Esophagus squamous epithelium (tissue), 5 donors: ENCODE results near the gene ARHGEF28. TPM values are rescaled to one million over a fixed set of nuclear protein-coding genes. Genes with fewer than 3 reads are reported as not detected.

Experiments used
- DNase-seq: peaks from one replicate; lab custom pipeline; 2025; lab: John Stamatoyannopoulos, UW
- H3K27ac ChIP-seq, 4 donors: fragments of 200-600 bp; sonication (generic); one replicate each; pipeline ENCODE4 v1.5.1; 2016 to 2019; ENCODE audit warnings: mild to moderate bottlenecking in 1 of 4
- H3K27me3 ChIP-seq, 4 donors: fragments of 200-600 bp; sonication (generic); 1 replicate in 3 of 4; 2 replicates in 1 of 4; pipeline versions ENCODE4 v1.5.1 to v1.6.0; 2017 to 2021; ENCODE audit warnings: antibody characterized with exemption in 1 of 4
- H3K36me3 ChIP-seq, 3 donors: fragments of 200-600 bp; sonication (generic); one replicate each; pipeline ENCODE4 v1.5.1; 2016 to 2019
- H3K4me1 ChIP-seq, 3 donors: fragments of 200-600 bp; sonication (generic); one replicate each; pipeline ENCODE4 v1.5.1; 2017 to 2019
- H3K4me3 ChIP-seq, 4 donors: fragments of 200-600 bp; sonication (generic); 1 replicate in 3 of 4; 2 replicates in 1 of 4; pipeline ENCODE4 v1.5.1; 2016 to 2019; ENCODE audit warnings: mild to moderate bottlenecking in 2 of 4, moderate library complexity in 1 of 4
- H3K9me3 ChIP-seq, 3 donors: fragments of 200-600 bp; sonication (generic); one replicate each; pipeline ENCODE4 v1.5.1; 2016 to 2019
- POLR2A ChIP-seq, 4 donors: fragments of 450-650 bp; IDR thresholded peaks; one replicate each; pipeline ENCODE4 v1.6.1; 2017; ENCODE audit warnings: antibody characterized with exemption in 4 of 4, mild to moderate bottlenecking in 4 of 4, moderate library complexity in 3 of 4
- WGBS, 2 donors: methylation state at CpG; one replicate each; pipeline ENCODE4 v1.1.5; 2018; 5-methylcytosine and 5-hydroxymethylcytosine counted together
- intact Hi-C: fragments of 100-400 bp; cut with DNase I; formaldehyde crosslinking; loops from one replicate; pipeline ENCODE4 v1.15.0; 2022
- total RNA-seq, 4 donors: library from RNA; depleted of rRNA; stranded (reverse); fragments of >200 nt; gene quantifications; one replicate each; pipeline ENCODE4 v1.1.0, GENCODE V29; 2016
- TF ChIP-seq, protein P1 (sequence below), 6 experiments: fragments of 450-650 bp in 4 of 6; fragments of 200-600 bp in 2 of 6; sonication (generic) in 2 of 6; IDR thresholded peaks; one replicate each; pipeline ENCODE4 v1.5.1; 2016 to 2019; ENCODE audit warnings: antibody characterized with exemption in 6 of 6, mild to moderate bottlenecking in 4 of 6, moderate library complexity in 4 of 6
- donor health status: DM: yes; HTN: yes; CAD: no.

The ARHGEF28 gene
- total RNA-seq, 4 donors from 2014 or later, result 9.2 to 34.3 (median 12.7) TPM

DNA sequence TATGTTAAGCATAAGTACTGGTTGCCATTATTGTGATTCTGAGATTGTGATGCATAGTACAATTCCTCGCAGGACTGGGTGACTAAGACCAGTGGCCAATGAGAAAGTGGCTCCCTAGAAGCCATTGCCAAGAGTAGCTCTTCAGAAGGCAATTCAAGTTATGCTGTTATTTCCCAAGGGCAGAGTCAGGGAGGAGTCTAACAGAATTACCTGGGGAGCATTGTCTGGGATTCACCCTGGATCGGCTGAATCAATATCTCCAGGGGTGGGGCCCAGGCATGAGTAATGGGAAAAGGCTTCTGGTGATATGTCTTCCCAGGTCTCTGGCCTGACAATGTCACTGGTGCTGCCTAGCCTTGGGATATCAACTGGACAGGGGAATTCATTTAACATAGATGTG is 10.9 kb upstream of the ARHGEF28 start:
- Histone ChIP-seq H3K27ac (no peak overlapping the region), H3K4me1 (peaks cover 0 to 38% (median 0%) of the 10 kb centered on the region in 3 donors), H3K9me3 (no peaks in the 10 kb centered on the region), H3K36me3 (no peaks in the 10 kb centered on the region), H3K27me3 (no peaks in the 10 kb centered on the region), H3K4me3 (no peak overlapping the region)
- intact Hi-C loops, result no loop called here
- no peak for TF ChIP-seq POLR2A (IDR thresholded peaks at IDR 0.05)
- TF ChIP-seq, protein P1, sequence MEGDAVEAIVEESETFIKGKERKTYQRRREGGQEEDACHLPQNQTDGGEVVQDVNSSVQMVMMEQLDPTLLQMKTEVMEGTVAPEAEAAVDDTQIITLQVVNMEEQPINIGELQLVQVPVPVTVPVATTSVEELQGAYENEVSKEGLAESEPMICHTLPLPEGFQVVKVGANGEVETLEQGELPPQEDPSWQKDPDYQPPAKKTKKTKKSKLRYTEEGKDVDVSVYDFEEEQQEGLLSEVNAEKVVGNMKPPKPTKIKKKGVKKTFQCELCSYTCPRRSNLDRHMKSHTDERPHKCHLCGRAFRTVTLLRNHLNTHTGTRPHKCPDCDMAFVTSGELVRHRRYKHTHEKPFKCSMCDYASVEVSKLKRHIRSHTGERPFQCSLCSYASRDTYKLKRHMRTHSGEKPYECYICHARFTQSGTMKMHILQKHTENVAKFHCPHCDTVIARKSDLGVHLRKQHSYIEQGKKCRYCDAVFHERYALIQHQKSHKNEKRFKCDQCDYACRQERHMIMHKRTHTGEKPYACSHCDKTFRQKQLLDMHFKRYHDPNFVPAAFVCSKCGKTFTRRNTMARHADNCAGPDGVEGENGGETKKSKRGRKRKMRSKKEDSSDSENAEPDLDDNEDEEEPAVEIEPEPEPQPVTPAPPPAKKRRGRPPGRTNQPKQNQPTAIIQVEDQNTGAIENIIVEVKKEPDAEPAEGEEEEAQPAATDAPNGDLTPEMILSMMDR (IDR thresholded peaks at IDR 0.05), result no peak
- WGBS, 2 donors, result 27 to 34% methylated on average over 2 of the region's 2 CpGs
- no peak for DNase-seq

DNA sequence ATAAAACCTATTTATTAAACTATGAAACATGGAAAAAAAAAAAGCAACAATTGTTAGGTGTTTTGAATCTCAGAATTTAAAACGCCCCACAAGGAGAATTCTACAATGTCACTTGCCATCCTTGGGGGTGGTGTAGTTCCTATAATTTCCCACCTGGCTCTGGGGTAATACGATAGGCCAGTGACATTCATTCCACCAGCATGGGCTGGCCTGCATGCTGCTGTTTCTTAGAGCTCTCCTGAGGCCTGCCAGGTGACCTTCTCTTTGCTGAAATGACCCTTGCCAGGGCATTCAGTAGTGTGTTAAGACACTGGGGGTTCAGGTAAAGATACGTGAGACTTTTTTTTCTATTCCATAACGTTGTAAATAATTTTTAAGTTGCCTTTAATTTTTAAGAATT is 10.0 kb upstream of the ARHGEF28 start:
- Histone ChIP-seq H3K27ac (no peak overlapping the region), H3K27me3 (no peaks in the 10 kb centered on the region), H3K36me3 (no peaks in the 10 kb centered on the region), H3K9me3 (no peaks in the 10 kb centered on the region), H3K4me3 (no peak overlapping the region), H3K4me1 (peaks cover 0 to 44% (median 0%) of the 10 kb centered on the region in 3 donors)
- intact Hi-C loops, result no loop called here
- TF ChIP-seq, protein P1 (IDR thresholded peaks at IDR 0.05), result no peak
- no peak for TF ChIP-seq POLR2A (IDR thresholded peaks at IDR 0.05)
- 89 to 91% methylated on average over 4 of the region's 4 CpGs for WGBS, 2 donors
- DNase-seq, result no peak

DNA sequence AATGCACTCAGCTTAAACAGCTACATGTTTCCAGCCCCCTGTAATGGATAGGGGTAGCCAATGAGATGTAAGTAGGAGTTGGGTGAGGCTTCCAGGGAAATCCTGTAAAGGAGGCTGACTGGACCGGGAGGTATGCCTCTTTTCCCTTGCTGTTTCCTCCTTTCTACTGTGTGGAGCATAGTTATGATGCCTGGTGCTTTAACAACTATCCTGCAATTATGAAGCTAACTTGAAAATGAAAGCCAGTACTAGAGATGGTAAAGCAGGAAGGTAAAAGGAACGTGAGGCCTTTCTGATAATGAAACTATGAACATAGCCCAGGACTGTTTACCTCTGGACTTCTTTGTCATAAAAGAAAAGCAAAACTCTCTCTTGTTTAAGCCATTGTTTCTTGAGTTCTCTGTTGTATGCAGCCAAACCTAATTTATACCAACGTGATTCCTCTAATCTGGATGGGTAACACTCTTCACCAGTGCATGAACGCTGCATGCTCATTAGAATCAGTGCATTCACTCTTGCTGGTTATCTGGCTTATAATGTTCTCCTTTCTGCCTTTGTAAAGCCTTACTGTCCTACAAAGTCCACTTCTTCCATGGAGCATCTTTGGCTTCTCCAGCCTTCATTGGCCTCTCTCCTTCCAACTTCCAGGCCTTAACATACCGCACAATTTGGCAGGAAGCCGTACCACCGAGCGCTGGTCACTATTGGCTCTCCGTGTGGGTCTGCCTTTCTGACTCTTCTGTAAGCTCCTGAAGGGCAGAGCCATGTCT is 8.3 kb upstream of the ARHGEF28 start:
- peak overlapping the region in 1 of 4 donors; percentile 3 for H3K27ac ChIP-seq
- H3K36me3 ChIP-seq, result no peaks in the 10 kb centered on the region
- no peak for DNase-seq

DNA sequence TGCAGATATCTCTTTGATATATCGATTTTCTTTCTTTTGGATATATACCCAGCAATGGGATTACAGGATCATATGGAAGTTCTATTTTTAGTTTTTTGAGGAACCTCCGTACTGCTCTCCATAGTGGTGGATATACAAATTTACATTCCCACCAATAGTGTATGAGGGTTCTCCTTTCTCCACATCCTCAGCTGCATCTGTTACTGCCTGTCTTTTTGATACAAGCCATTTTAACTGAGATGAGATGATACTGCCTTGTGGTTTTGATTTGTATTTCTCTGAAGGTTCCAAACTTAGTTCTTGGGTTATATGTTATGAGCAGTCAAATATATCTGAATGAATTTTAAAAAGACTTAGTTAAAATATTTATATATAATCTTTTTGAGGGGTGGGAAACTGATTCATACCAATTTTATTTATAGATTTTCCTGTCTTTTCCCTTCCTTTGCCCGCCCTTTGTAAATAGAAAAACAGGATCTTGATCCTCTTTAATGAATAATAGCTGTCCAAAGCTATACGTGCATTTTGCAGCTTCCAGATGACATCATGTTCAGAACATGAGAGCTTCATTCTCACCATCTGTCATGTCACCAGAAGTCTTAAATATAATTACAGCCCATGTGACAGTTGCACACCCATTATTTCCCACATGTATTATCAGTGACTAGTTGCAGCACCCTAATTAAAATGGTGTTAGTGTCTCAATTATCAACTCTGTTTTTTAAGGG is 6.2 kb upstream of the ARHGEF28 start:
- intact Hi-C loops, result no loop called here
- H3K9me3 ChIP-seq, result no peaks in the 10 kb centered on the region
- peaks cover 0 to 22% (median 0%) of the 10 kb centered on the region in 3 donors for H3K4me1 ChIP-seq
- DNase-seq, result no peak
- H3K27ac ChIP-seq, result no peak overlapping the region
- H3K27me3 ChIP-seq, result no peaks in the 10 kb centered on the region
- H3K36me3 ChIP-seq, result no peaks in the 10 kb centered on the region
- 57 to 63% methylated on average over 4 of the region's 4 CpGs for WGBS, 2 donors
- H3K4me3 ChIP-seq, result no peak overlapping the region
- TF ChIP-seq, protein P1 (IDR thresholded peaks at IDR 0.05), result no peak
- TF ChIP-seq POLR2A (IDR thresholded peaks at IDR 0.05), result no peak

More for the DNA sequence above, 8.3 kb upstream of the ARHGEF28 start:
- intact Hi-C loops, result no loop called here
- Histone ChIP-seq H3K9me3 (no peaks in the 10 kb centered on the region), H3K27me3 (no peaks in the 10 kb centered on the region), H3K4me1 (peaks cover 0 to 40% (median 0%) of the 10 kb centered on the region in 3 donors), H3K4me3 (no peak overlapping the region)
- 54 to 62% methylated on average over 9 of the region's 9 CpGs for WGBS, 2 donors
- TF ChIP-seq, protein P1 (IDR thresholded peaks at IDR 0.05), result no peak
- no peak for TF ChIP-seq POLR2A (IDR thresholded peaks at IDR 0.05)

DNA sequence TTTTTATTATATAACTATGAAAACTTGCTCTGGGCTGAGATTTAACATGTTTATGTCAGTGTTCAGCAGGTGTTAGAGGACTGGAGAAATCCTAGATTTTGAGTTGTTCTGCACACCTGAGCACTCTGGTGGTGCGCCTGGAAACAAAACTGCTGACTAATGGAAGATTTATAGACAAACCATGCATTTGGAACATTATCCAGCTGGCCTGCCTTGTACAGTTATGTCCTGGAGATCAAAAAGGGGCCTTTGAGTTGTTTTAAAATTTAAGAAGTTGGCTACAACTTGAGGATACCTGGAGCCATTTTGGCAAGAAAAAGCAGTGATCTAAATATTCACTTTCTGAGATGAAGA is 5.7 kb upstream of the ARHGEF28 start:
- Histone ChIP-seq H3K27me3 (no peaks in the 10 kb centered on the region), H3K36me3 (no peaks in the 10 kb centered on the region), H3K4me1 (peaks cover 5 to 22% (median 5%) of the 10 kb centered on the region in 3 donors), H3K9me3 (no peaks in the 10 kb centered on the region), H3K27ac (no peak overlapping the region), H3K4me3 (no peak overlapping the region)
- intact Hi-C loops, result no loop called here
- DNase-seq, result no peak
- WGBS, 2 donors, result 60 to 89% methylated on average over 1 of the region's 1 CpG
- TF ChIP-seq, protein P1 (IDR thresholded peaks at IDR 0.05), result no peak
- no peak for TF ChIP-seq POLR2A (IDR thresholded peaks at IDR 0.05)
